Fibroblast of skin of right quadriceps (primary cell): Measurements from ENCODE around the gene PCBP1.
"Not testable (repeated sequence)": the region's sequence is repeated elsewhere in the genome, so short reads cannot be mapped to it uniquely, and the experiment has no call there.

ENCODE experiments used
- DNase-seq: peaks from one replicate; pipeline ENCODE4 v3.0.0-alpha.2; 2013

PCBP1 gene

GRCh38 chr2:70083344-70084156, 3.7 kb upstream of the PCBP1 start:
- DNase-seq = peak; percentile 61

GRCh38 chr2:70084973-70085710, 2.1 kb upstream of the PCBP1 start:
- no peak for DNase-seq

GRCh38 chr2:70085711-70086277, 1.5 kb upstream of the PCBP1 start:
- DNase-seq = no peak

GRCh38 chr2:70086278-70086837, 919 bp upstream of the PCBP1 start:
- DNase-seq = peak; percentile 88

- peak; percentile 51 for DNase-seq
These were observed 673 bp downstream of the PCBP1 start for GRCh38 chr2:70087702-70088597.

- DNase-seq = no peak
These were observed 1.4 kb downstream of the PCBP1 start for GRCh38 chr2:70088598-70089219.

- DNase-seq = peak; percentile 32
These were observed 2.1 kb downstream of the PCBP1 start for GRCh38 chr2:70089220-70089982.

- DNase-seq = no peak
These were observed 2.8 kb downstream of the PCBP1 start for GRCh38 chr2:70089983-70090525.

GRCh38 chr2:70090706-70091334, 3.5 kb downstream of the PCBP1 start:
- no peak for DNase-seq

- no peak for DNase-seq
These were observed 4.1 kb downstream of the PCBP1 start for GRCh38 chr2:70091364-70091763.

GRCh38 chr2:70091816-70092215, 4.5 kb downstream of the PCBP1 start:
- DNase-seq = no peak

GRCh38 chr2:70092576-70093243, 5.4 kb downstream of the PCBP1 start:
- DNase-seq = not testable (repeated sequence)

- DNase-seq = no peak
These were observed 7.1 kb downstream of the PCBP1 start for GRCh38 chr2:70094171-70094977.

- DNase-seq = no peak
These were observed 7.9 kb downstream of the PCBP1 start for GRCh38 chr2:70094978-70095719.

- DNase-seq = no peak
These were observed 8.7 kb downstream of the PCBP1 start for GRCh38 chr2:70095720-70096670.

GRCh38 chr2:70098032-70098431, 10.8 kb downstream of the PCBP1 start:
- no peak for DNase-seq

GRCh38 chr2:70099270-70099669, 12.0 kb downstream of the PCBP1 start:
- DNase-seq = no peak
